ENCODE data around the gene KCTD2.

KCTD2 gene

DNA sequence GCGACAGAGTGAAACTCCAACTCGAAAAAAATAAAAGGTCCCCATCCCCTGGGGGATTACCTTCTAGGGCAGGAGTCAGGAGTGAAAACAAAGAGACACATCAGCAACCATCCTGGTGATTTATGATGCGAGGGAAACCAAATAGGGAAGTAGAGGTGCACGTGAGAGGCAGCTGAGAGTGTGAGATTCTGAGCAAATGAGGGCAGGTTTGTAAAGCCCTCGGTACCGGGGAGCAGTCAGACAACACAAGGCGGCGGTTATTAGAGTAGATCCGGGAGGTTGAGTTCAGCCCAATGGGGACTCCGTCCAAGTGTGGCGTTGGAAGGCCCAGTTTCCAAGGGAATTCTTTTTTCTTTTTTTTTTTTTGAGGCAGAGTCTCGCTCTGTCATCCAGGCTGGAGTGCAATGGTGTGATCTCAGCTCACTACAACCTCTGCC is 55.4 kb downstream of the KCTD2 start:
- no peak for DNase-seq

DNA sequence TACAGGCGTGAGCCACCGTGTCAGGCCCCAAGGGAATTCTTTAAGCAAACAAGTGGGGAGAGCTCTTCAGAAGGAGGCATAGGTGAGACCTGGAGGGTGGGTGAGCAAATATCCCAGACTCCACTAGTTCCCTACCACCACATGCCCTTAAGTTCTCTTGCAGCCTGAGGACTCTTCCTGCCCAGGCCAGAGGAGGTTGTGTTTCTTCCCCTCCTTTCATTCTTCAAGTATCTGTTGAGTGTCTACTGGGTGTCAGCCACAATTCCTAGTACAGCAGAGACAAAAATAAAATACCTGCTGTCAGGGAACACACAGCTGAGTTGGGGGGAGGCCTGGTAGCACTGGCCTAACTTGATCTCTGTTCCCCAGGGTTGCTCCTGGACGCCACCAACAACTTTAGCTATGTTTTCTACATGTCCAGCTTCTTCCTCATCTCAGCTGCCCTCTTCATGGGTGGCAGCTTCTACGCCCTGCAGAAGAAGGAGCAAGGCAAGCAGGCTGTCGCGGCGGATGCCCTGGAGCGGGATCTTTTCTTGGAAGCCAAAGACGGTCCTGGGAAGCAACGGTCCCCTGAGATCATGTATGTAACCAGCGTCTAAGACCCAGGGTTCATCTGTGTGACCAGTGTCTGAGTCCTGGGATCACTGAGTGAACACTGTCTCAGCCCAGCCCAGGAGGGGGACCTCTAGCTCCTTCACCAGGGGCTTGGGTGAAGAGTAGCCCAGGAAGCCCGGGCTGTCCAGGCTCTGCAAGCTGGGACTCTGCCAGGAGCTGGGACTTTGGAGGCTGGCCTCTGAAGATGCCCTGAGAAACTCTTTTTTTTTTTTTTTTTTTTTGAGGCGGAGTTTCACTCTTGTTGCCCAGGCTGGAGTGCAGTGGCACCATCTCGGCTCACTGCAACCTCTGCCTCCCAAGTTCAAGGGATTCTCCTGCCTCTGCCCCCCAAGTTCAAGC is 56.9 kb downstream of the KCTD2 start:
- DNase-seq, result no peak

- peak; percentile 29 for DNase-seq
These were observed 58.4 kb downstream of the KCTD2 start for GRCh38 chr17:75105126-75106080.

- no peak for DNase-seq
These were observed 61.2 kb downstream of the KCTD2 start for GRCh38 chr17:75108193-75108592.

DNA sequence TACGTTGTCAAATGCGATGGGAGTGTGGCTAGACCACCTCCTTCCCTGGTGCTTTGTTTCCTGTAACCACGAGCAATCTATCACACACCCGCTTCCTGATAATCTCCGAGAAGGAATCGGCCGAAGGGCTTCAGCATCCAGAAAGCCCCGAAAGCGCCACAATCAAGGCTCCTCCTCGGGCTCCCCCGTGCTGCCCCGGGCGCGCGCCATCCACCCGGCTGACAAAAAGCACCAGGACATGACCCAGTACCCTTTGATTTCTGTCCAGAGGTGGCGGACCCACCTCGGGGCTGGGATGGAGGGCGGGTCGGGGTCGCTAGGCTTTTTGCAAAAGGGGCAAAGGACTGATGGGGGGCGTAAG is 62.0 kb downstream of the KCTD2 start:
- DNase-seq, result no peak

- peak; percentile 27 for DNase-seq
These were observed 62.6 kb downstream of the KCTD2 start, which contains the start of gene ARMC7 for GRCh38 chr17:75109407-75110233. Gene ARMC7, plus strand, starts transcription at chr17:75109969. Its CDS starts 320 bp downstream, at chr17:75110289.

GRCh38 chr17:75110234-75110937 is 63.4 kb downstream of the KCTD2 start:
- DNase-seq, result no peak

- DNase-seq, result no peak
These were observed 64.8 kb downstream of the KCTD2 start for GRCh38 chr17:75111777-75112335.

DNA sequence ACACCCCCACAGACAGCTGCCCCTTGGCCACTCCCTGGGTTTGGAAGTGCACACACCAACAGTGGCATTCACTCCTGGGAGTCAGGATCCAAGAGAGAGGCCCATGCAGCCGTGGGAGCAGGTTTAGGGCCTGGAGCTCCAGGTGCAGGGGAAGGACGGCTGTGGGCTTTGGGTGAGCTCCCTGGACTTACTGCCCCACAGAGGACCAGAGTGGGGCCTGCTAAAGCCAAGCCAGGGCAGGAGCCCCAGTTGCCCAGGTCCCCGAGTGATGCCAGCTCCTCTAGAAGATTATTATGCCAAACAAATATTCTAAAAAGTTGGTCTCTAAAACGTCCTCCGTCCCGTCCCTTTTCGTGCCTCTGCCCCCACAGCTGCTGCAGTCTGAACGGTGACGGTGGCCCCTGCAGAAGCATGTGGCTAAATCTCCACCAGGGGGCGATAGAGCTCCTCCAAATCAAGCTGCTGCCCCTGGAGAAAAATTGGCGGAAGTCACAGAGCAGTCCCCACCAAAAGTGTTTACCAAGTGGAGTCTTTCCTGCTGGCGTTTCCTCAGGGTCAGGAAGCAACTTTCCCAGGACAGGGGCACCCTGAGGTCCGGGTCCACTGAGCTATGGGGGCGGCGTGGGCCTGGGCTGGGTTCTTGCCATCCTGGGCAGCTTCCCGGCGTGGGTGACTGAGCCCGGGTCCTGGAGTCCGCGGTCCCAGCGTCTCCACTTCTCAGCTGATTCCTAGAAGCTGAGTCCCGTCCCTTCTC is 67.0 kb downstream of the KCTD2 start:
- DNase-seq, result peak; percentile 57

GRCh38 chr17:75114552-75115314 is 67.7 kb downstream of the KCTD2 start:
- no peak for DNase-seq
